ENCODE data around the gene INPP4B.

Gene INPP4B

DNA sequence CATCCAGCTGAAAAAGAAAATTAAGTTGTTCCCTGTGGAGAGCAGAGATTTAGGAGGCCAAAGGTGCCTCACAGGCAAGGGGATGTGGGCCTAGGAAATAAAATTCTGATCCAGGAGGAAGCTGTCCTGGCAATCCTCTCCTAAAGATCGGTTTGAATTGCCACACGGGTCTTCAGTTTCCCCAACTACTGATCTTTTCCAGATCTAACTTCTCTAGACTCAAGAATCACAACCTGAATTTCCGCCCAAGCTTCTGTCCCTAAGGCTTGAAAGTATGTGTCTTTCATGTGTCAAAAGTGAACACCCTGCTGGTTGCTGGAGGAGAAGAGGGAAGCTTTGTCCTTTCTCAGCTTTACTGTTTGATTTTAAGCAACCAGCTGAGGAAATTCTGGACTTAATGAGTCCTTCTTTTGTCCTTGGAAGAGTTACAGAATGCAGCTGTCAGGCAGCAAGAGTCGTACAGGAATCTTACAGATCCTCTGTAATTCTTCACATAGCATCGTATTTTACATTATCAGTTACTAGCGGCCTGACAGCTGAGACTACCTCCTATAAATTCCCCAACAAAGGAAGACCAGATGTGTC is 93.8 kb downstream of the INPP4B start:
- Histone ChIP-seq H3K9me3 (ENCODE audit: insufficient read depth, low read length, severe bottlenecking) (no peaks in the 10 kb centered on the region), H3K9ac (ENCODE audit: low read depth, low read length) (no peak overlapping the region), H3K79me2 (ENCODE audit: insufficient read depth, low read length) (no peaks in the 10 kb centered on the region), H3K4me3 (ENCODE audit: low read depth in 1 of 2, low read length in 2 of 2) (no peak overlapping the region), H3K4me1 (ENCODE audit: insufficient read depth, low read length) (no peaks in the 10 kb centered on the region), H3K36me3 (ENCODE audit: insufficient read depth, low read length) (no peaks in the 10 kb centered on the region), H3K4me2 (ENCODE audit: insufficient read depth, low read length) (no peak overlapping the region), H3K27me3 (ENCODE audit: insufficient read depth, low read length, poor library complexity) (no peaks in the 10 kb centered on the region), H4K20me1 (ENCODE audit: insufficient read depth, low read length) (no peaks in the 10 kb centered on the region), H3K27ac (ENCODE audit: low read length) (no peak overlapping the region), H2AFZ (ENCODE audit: low read depth, low read length) (peak overlapping the region; percentile 29; the same call in 1 of the 2 replicates)
- ATAC-seq (ENCODE audit: insufficient read depth, low read depth) (no peak), DNase-seq (no peak)
- TF ChIP-seq, protein P1, sequence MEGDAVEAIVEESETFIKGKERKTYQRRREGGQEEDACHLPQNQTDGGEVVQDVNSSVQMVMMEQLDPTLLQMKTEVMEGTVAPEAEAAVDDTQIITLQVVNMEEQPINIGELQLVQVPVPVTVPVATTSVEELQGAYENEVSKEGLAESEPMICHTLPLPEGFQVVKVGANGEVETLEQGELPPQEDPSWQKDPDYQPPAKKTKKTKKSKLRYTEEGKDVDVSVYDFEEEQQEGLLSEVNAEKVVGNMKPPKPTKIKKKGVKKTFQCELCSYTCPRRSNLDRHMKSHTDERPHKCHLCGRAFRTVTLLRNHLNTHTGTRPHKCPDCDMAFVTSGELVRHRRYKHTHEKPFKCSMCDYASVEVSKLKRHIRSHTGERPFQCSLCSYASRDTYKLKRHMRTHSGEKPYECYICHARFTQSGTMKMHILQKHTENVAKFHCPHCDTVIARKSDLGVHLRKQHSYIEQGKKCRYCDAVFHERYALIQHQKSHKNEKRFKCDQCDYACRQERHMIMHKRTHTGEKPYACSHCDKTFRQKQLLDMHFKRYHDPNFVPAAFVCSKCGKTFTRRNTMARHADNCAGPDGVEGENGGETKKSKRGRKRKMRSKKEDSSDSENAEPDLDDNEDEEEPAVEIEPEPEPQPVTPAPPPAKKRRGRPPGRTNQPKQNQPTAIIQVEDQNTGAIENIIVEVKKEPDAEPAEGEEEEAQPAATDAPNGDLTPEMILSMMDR (IDR thresholded peaks at IDR 0.05; ENCODE audit: borderline replicate concordance, extremely low read depth, low read length, poor library complexity, severe bottlenecking), result no peak
- TF ChIP-seq EZH2 (IDR thresholded peaks at IDR 0.05; ENCODE audit: borderline replicate concordance, low read depth, low read length, severe bottlenecking), result no peak

DNA sequence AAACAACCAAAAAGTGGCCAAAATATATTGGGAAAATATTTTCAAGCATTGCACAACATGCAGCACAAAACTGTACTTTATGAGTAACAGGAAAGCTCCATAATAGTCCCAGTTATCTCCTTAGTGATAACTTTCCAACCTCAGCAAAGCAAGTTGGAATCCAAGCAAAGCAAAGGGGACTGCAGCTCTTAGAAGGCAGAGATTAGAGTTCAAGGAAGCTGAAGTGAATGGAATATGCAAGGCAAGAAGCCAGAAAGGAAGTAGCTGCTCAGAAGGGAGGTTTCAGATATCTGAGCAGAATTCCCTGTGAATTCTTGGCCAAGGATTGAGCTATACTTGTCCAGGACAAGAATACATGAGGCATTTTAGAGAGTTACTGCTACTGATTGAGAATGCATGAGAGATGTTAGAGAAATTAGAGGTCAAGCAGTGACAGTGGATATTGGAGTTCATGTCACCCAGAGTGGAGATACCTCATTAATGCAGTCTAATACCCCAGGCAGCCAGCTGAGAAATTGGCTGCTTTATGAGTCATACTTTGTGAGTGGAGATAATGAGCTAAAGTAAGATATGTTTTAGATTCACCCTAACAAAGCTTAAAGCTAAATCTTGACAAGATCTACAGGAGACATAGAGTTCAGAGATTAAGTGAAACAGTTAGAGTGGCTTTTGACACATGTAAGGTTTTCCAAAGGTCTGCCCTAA is 102.8 kb downstream of the INPP4B start:
- H3K4me1 ChIP-seq (ENCODE audit: insufficient read depth, low read length), result no peaks in the 10 kb centered on the region
- H2AFZ ChIP-seq (ENCODE audit: low read depth, low read length), result no peak overlapping the region
- no peaks in the 10 kb centered on the region for H3K79me2 ChIP-seq (ENCODE audit: insufficient read depth, low read length)
- peaks cover 6% of the 10 kb centered on the region for H3K9me3 ChIP-seq (ENCODE audit: insufficient read depth, low read length, severe bottlenecking)
- no peaks in the 10 kb centered on the region for H3K27me3 ChIP-seq (ENCODE audit: insufficient read depth, low read length, poor library complexity)
- H3K27ac ChIP-seq (ENCODE audit: low read length), result no peak overlapping the region
- TF ChIP-seq, protein P1 (IDR thresholded peaks at IDR 0.05; ENCODE audit: borderline replicate concordance, extremely low read depth, low read length, poor library complexity, severe bottlenecking), result no peak
- no peak for TF ChIP-seq EZH2 (IDR thresholded peaks at IDR 0.05; ENCODE audit: borderline replicate concordance, low read depth, low read length, severe bottlenecking)
- no peaks in the 10 kb centered on the region for H4K20me1 ChIP-seq (ENCODE audit: insufficient read depth, low read length)
- no peaks in the 10 kb centered on the region for H3K36me3 ChIP-seq (ENCODE audit: insufficient read depth, low read length)
- no peak overlapping the region for H3K9ac ChIP-seq (ENCODE audit: low read depth, low read length)
- DNase-seq (no peak), ATAC-seq (ENCODE audit: insufficient read depth, low read depth) (no peak)
- H3K4me2 ChIP-seq (ENCODE audit: insufficient read depth, low read length), result no peak overlapping the region
- H3K4me3 ChIP-seq (ENCODE audit: low read depth in 1 of 2, low read length in 2 of 2), result no peak overlapping the region

DNA sequence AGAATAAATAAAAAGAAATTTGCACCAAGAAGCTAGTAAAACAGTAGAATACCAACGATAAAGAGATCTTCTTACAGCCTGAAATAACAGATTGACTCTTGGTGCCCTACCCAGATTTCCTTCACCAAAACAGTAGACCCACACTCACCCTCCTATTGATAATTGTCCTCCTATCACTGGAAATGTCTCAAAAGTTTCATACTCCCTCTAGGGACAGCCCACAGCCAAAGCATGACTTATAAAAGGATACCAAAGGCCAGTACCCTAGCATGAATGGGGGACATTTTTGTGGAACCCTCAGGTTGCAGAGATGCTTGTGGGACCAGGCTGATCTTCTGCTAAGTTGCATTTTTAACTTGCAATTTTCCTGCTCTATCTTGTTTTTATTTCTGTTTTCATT is 104.1 kb downstream of the INPP4B start:
- ATAC-seq (ENCODE audit: insufficient read depth, low read depth), result no peak

More for the DNA sequence above, 104.1 kb downstream of the INPP4B start:
- no peaks in the 10 kb centered on the region for H3K36me3 ChIP-seq (ENCODE audit: insufficient read depth, low read length)
- H3K9me3 ChIP-seq (ENCODE audit: insufficient read depth, low read length, severe bottlenecking), result peaks cover 6% of the 10 kb centered on the region
- no peaks in the 10 kb centered on the region for H4K20me1 ChIP-seq (ENCODE audit: insufficient read depth, low read length)
- no peak overlapping the region for H3K27ac ChIP-seq (ENCODE audit: low read length)
- no peak overlapping the region for H3K4me2 ChIP-seq (ENCODE audit: insufficient read depth, low read length)
- H3K4me3 ChIP-seq (ENCODE audit: low read depth in 1 of 2, low read length in 2 of 2), result no peak overlapping the region
- DNase-seq, result no peak
- TF ChIP-seq, protein P1 (IDR thresholded peaks at IDR 0.05; ENCODE audit: borderline replicate concordance, extremely low read depth, low read length, poor library complexity, severe bottlenecking), result no peak
- no peak for TF ChIP-seq EZH2 (IDR thresholded peaks at IDR 0.05; ENCODE audit: borderline replicate concordance, low read depth, low read length, severe bottlenecking)
- H2AFZ ChIP-seq (ENCODE audit: low read depth, low read length), result peak overlapping the region; percentile 36; the same call in 1 of the 2 replicates
- no peaks in the 10 kb centered on the region for H3K79me2 ChIP-seq (ENCODE audit: insufficient read depth, low read length)
- H3K4me1 ChIP-seq (ENCODE audit: insufficient read depth, low read length), result no peaks in the 10 kb centered on the region
- no peaks in the 10 kb centered on the region for H3K27me3 ChIP-seq (ENCODE audit: insufficient read depth, low read length, poor library complexity)
- H3K9ac ChIP-seq (ENCODE audit: low read depth, low read length), result no peak overlapping the region

Measured in DND-41 (cell line).